CD14-positive monocyte (primary cell): Measurements from ENCODE around the gene CA5A. TPM values are rescaled to one million over a fixed set of nuclear protein-coding genes. Genes with fewer than 3 reads are reported as not detected.
A peak's percentile ranks its signal among the peaks of the same experiment; 100 is the strongest.

Source experiments
- DNase-seq, 3 donors: peaks; one replicate each; pipeline ENCODE4 v3.0.0-alpha.2; 2011 to 2022
- H2AFZ ChIP-seq: 2 replicates; pipeline ENCODE4 v1.6.0; 2012; ENCODE audit warnings: mild to moderate bottlenecking, low read depth, low read length, inconsistent platforms; ENCODE audit not compliant: insufficient read depth, poor library complexity, severe bottlenecking
- H3K27ac ChIP-seq, 2 donors: 1 replicate in 1 of 2; 2 replicates in 1 of 2; pipeline ENCODE4 v1.5.1; 2012 to 2013; ENCODE audit warnings: low read length in 2 of 2, control low read depth in 1 of 2, inconsistent platforms in 1 of 2, low read depth in 1 of 2, mild to moderate bottlenecking in 1 of 2
- H3K27me3 ChIP-seq, 2 donors: one replicate each; pipeline versions ENCODE4 v1.6.0 to v1.6.1; 2011 to 2013; ENCODE audit warnings: low read length in 2 of 2; ENCODE audit not compliant: control insufficient read depth in 2 of 2, insufficient read depth in 2 of 2
- H3K36me3 ChIP-seq, 2 donors: replicated peaks in 1 of 2; 1 replicate in 1 of 2; 2 replicates in 1 of 2; pipeline versions ENCODE4 v1.5.1 to v1.6.1; 2012 to 2013; ENCODE audit warnings: low read length in 2 of 2, control low read depth in 1 of 2, inconsistent platforms in 1 of 2, mild to moderate bottlenecking in 1 of 2; ENCODE audit not compliant: insufficient read depth in 2 of 2, control insufficient read depth in 1 of 2
- H3K4me1 ChIP-seq, 2 donors: 1 replicate in 1 of 2; 2 replicates in 1 of 2; pipeline versions ENCODE4 v1.5.1 to v1.6.1; 2012 to 2013; ENCODE audit warnings: low read length in 2 of 2, control low read depth in 1 of 2, inconsistent platforms in 1 of 2, mild to moderate bottlenecking in 1 of 2, moderate library complexity in 1 of 2; ENCODE audit not compliant: insufficient read depth in 2 of 2, control insufficient read depth in 1 of 2
- H3K4me2 ChIP-seq: replicated peaks from 2 replicates; pipeline ENCODE3; 2012; ENCODE audit warnings: low read length, moderate library complexity, mild to moderate bottlenecking; ENCODE audit not compliant: poor library complexity, severe bottlenecking; ENCODE audit errors: extremely low read depth
- H3K4me3 ChIP-seq, 3 experiments: fragments of 200-600 bp in 1 of 3; sonication (generic) in 1 of 3; replicated peaks in 1 of 3; 1 replicate in 2 of 3; 2 replicates in 1 of 3; pipeline ENCODE4 v1.5.1; 2011 to 2013; ENCODE audit warnings: low read length in 3 of 3, mild to moderate bottlenecking in 3 of 3, control low read depth in 2 of 3, low read depth in 2 of 3, inconsistent platforms in 1 of 3, moderate library complexity in 1 of 3
- H3K79me2 ChIP-seq: 2 replicates; pipeline ENCODE4 v1.6.0; 2012; ENCODE audit warnings: mild to moderate bottlenecking, control low read depth, inconsistent platforms, low read length, moderate library complexity; ENCODE audit not compliant: insufficient read depth
- H3K9ac ChIP-seq: 2 replicates; pipeline ENCODE4 v1.6.0; 2017; ENCODE audit warnings: low read length, mild to moderate bottlenecking; ENCODE audit not compliant: insufficient read depth, poor library complexity, severe bottlenecking
- H3K9me3 ChIP-seq, 2 donors: replicated peaks in 1 of 2; 1 replicate in 1 of 2; 2 replicates in 1 of 2; pipeline versions ENCODE4 v1.5.1 to v1.6.1; 2012 to 2013; ENCODE audit warnings: low read length in 2 of 2, control low read depth in 1 of 2; ENCODE audit not compliant: control insufficient read depth in 1 of 2, insufficient read depth in 1 of 2
- H4K20me1 ChIP-seq: 2 replicates; pipeline ENCODE4 v1.6.0; 2012; ENCODE audit warnings: mild to moderate bottlenecking, low read length, control low read depth, moderate library complexity; ENCODE audit not compliant: insufficient read depth
- H3K27ac Mint-ChIP-seq, 7 donors: one replicate each; pipeline ENCODE4 v1.8.0; 2020; ENCODE audit warnings: mild to moderate bottlenecking in 7 of 7, mixed read lengths in 7 of 7, moderate library complexity in 6 of 7, inconsistent platforms in 2 of 7
- H3K27me3 Mint-ChIP-seq, 3 donors: one replicate each; pipeline ENCODE4 v1.8.0; 2021 to 2022; ENCODE audit warnings: low read depth in 3 of 3, mild to moderate bottlenecking in 3 of 3, mixed read lengths in 3 of 3, moderate library complexity in 3 of 3, inconsistent platforms in 1 of 3
- H3K36me3 Mint-ChIP-seq, 2 donors: one replicate each; pipeline ENCODE4 v1.8.0; 2020; ENCODE audit warnings: mixed read lengths in 2 of 2, inconsistent platforms in 1 of 2, mild to moderate bottlenecking in 1 of 2
- H3K4me1 Mint-ChIP-seq: one replicate; pipeline ENCODE4 v1.8.0; 2020; ENCODE audit warnings: mild to moderate bottlenecking, mixed read lengths
- H3K4me3 Mint-ChIP-seq, 2 donors: one replicate each; pipeline ENCODE4 v1.8.0; 2020; ENCODE audit warnings: mild to moderate bottlenecking in 2 of 2, mixed read lengths in 2 of 2, moderate library complexity in 1 of 2
- H3K9me3 Mint-ChIP-seq, 7 donors: one replicate each; pipeline ENCODE4 v1.8.0; 2020 to 2022; ENCODE audit warnings: mixed read lengths in 7 of 7, mild to moderate bottlenecking in 6 of 7, moderate library complexity in 6 of 7, inconsistent platforms in 2 of 7
- CTCF ChIP-seq: fragments of 200-600 bp; IDR thresholded peaks from one replicate; pipeline ENCODE4 v1.8.0; 2022; ENCODE audit warnings: antibody characterized with exemption, mild to moderate bottlenecking
- WGBS: methylation state at CpG from one replicate; pipeline ENCODE4 v1.1.5; 2013; ENCODE audit warnings: missing lambda C conversion rate; ENCODE audit not compliant: insufficient coverage; 5-methylcytosine and 5-hydroxymethylcytosine counted together
- intact Hi-C, 2 donors: fragments of 100-400 bp; cut with micrococcal nuclease; formaldehyde crosslinking; loops; one replicate each; pipeline versions ENCODE4 v1.15.0 to v1.15.1; 2023
- polyA plus RNA-seq, 3 donors: library from polyadenylated mRNA; depleted of rRNA in 1 of 3; unstranded in 2 of 3; stranded (reverse) in 1 of 3; fragments of 300-500 nt in 2 of 3; fragments of >200 nt in 1 of 3; fragmentation: Illumina TruSeq in 2 of 3; gene quantifications; 1 replicate in 2 of 3; 2 replicates in 1 of 3; pipeline ENCODE4 v1.2.3, GENCODE V29; 2012 to 2021

The CA5A gene
- polyA plus RNA-seq, 3 donors: not detected

- peak overlapping the region in 6 of 7 donors; percentile 30 to 97 (median 91) for H3K27ac Mint-ChIP-seq
- no peak for DNase-seq
- WGBS: 95% methylated on average over 6 of the region's 9 CpGs
- H3K36me3 ChIP-seq: peaks cover 0 to 19% of the 10 kb centered on the region in 2 donors
- intact Hi-C loops: loop anchor here in 1 of 2 donors (10.0 kb wide), 1 partner anchor 746 kb away; the partner anchor contains the start of genes CTU2 and RNF166
- peaks cover 77% of the 10 kb centered on the region for H3K4me1 Mint-ChIP-seq
- no peaks in the 10 kb centered on the region for H3K9me3 ChIP-seq
- H3K4me2 ChIP-seq: peak overlapping the region; percentile 65
- H3K36me3 Mint-ChIP-seq: peaks cover 44 to 50% of the 10 kb centered on the region in 2 donors
- H3K27me3 ChIP-seq: no peaks in the 10 kb centered on the region
- peaks cover 0 to 2% (median 0%) of the 10 kb centered on the region in 7 donors for H3K9me3 Mint-ChIP-seq
- peaks cover 0 to 6% (median 1%) of the 10 kb centered on the region in 3 donors for H3K27me3 Mint-ChIP-seq
- TF ChIP-seq CTCF: no peak
- peaks cover 84% of the 10 kb centered on the region for H3K79me2 ChIP-seq
- H3K4me3 Mint-ChIP-seq: peak overlapping the region in 1 of 2 donors; percentile 78
- H3K4me3 ChIP-seq: no peak overlapping the region
- peaks cover 3% of the 10 kb centered on the region for H4K20me1 ChIP-seq
- H3K4me1 ChIP-seq: peaks cover 64 to 77% of the 10 kb centered on the region in 2 donors
- H3K9ac ChIP-seq: no peak overlapping the region
- peak overlapping the region in 1 of 2 donors; percentile 80 for H3K27ac ChIP-seq
- no peak overlapping the region for H2AFZ ChIP-seq
Observed at GRCh38 chr16:87958632-87959031, 22.3 kb upstream of the CA5A start.

- H3K9me3 ChIP-seq: no peaks in the 10 kb centered on the region
- peak overlapping the region; percentile 89 for H3K4me2 ChIP-seq
- H3K27me3 ChIP-seq: no peaks in the 10 kb centered on the region
- no peak overlapping the region for H2AFZ ChIP-seq
- no peak for TF ChIP-seq CTCF
- Mint-ChIP-seq H3K9me3 (peaks cover 0 to 2% (median 0%) of the 10 kb centered on the region in 7 donors), H3K36me3 (peaks cover 43 to 46% of the 10 kb centered on the region in 2 donors), H3K4me3 (peak overlapping the region; percentile 81 to 84), H3K27me3 (peaks cover 0 to 6% (median 1%) of the 10 kb centered on the region in 3 donors), H3K4me1 (peaks cover 78% of the 10 kb centered on the region), H3K27ac (peak overlapping the region; percentile 96 to 100 (median 97))
- peak overlapping the region in 2 of 3 experiments; percentile 49 to 94 for H3K4me3 ChIP-seq
- H3K79me2 ChIP-seq: peaks cover 85% of the 10 kb centered on the region
- H3K9ac ChIP-seq: peak overlapping the region; percentile 90
- peaks cover 3% of the 10 kb centered on the region for H4K20me1 ChIP-seq
- peak overlapping the region; percentile 97 to 99 for H3K27ac ChIP-seq
- H3K36me3 ChIP-seq: peaks cover 0 to 19% of the 10 kb centered on the region in 2 donors
- WGBS: 91% methylated on average over 31 of the region's 34 CpGs
- no peak for DNase-seq
- H3K4me1 ChIP-seq: peaks cover 67 to 78% of the 10 kb centered on the region in 2 donors
- intact Hi-C loops: loop anchor here in 1 of 2 donors (2.0 to 10.0 kb wide), 2 partner anchors 47 to 747 kb away; partner anchors contain the start of genes CTU2 and RNF166
Observed at GRCh38 chr16:87957296-87958094, 21.2 kb upstream of the CA5A start.
